ENCODE data around the gene CHD6. TPM values are rescaled to one million over a fixed set of nuclear protein-coding genes. Genes with fewer than 3 reads are reported as not detected.

Gene CHD6
- total RNA-seq, 4 donors from 2014 or later = 21.5 to 130 (median 33.6) TPM

- TF ChIP-seq CTCF (IDR thresholded peaks at IDR 0.05) (no peak), POLR2A (IDR thresholded peaks at IDR 0.05) (no peak)
- Histone ChIP-seq H3K36me3 (peaks cover 0 to 55% (median 0%) of the 10 kb centered on the region in 3 donors), H3K4me3 (no peak overlapping the region), H3K27me3 (no peaks in the 10 kb centered on the region), H3K4me1 (peaks cover 0 to 12% (median 0%) of the 10 kb centered on the region in 4 donors), H3K9me3 (no peaks in the 10 kb centered on the region), H3K27ac (peak overlapping the region in 1 of 4 donors; percentile 9)
- no peak for DNase-seq
Measured at GRCh38 chr20:41425180-41425884, 192.8 kb downstream of the CHD6 start.

GRCh38 chr20:41424546-41424945 lies 193.6 kb downstream of the CHD6 start:
- H3K27ac ChIP-seq = no peak overlapping the region
- TF ChIP-seq POLR2A (IDR thresholded peaks at IDR 0.05) (no peak), CTCF (IDR thresholded peaks at IDR 0.05) (no peak)
- H3K36me3 ChIP-seq = peaks cover 0 to 61% (median 0%) of the 10 kb centered on the region in 3 donors
- H3K27me3 ChIP-seq = no peaks in the 10 kb centered on the region
- H3K4me3 ChIP-seq = no peak overlapping the region
- H3K4me1 ChIP-seq = peaks cover 0 to 12% (median 0%) of the 10 kb centered on the region in 4 donors
- no peaks in the 10 kb centered on the region for H3K9me3 ChIP-seq
- no peak for DNase-seq

- DNase-seq = no peak
- TF ChIP-seq POLR2A (IDR thresholded peaks at IDR 0.05) (no peak), CTCF (IDR thresholded peaks at IDR 0.05) (no peak)
- no peaks in the 10 kb centered on the region for H3K27me3 ChIP-seq
- peaks cover 0 to 12% (median 0%) of the 10 kb centered on the region in 4 donors for H3K4me1 ChIP-seq
- no peak overlapping the region for H3K4me3 ChIP-seq
- H3K36me3 ChIP-seq = peaks cover 0 to 61% (median 0%) of the 10 kb centered on the region in 3 donors
- no peaks in the 10 kb centered on the region for H3K9me3 ChIP-seq
- H3K27ac ChIP-seq = no peak overlapping the region
Measured at GRCh38 chr20:41424011-41424410, 194.2 kb downstream of the CHD6 start.

- peaks cover 0 to 52% (median 0%) of the 10 kb centered on the region in 3 donors for H3K36me3 ChIP-seq
Measured at GRCh38 chr20:41422953-41423352, 195.2 kb downstream of the CHD6 start.

GRCh38 chr20:41418739-41419293 lies 199.4 kb downstream of the CHD6 start:
- Histone ChIP-seq H3K9me3 (no peaks in the 10 kb centered on the region), H3K27ac (no peak overlapping the region), H3K4me3 (no peak overlapping the region), H3K4me1 (no peaks in the 10 kb centered on the region), H3K27me3 (no peaks in the 10 kb centered on the region), H3K36me3 (peaks cover 0 to 71% (median 0%) of the 10 kb centered on the region in 3 donors)
- no peak for DNase-seq
- TF ChIP-seq POLR2A (IDR thresholded peaks at IDR 0.05) = no peak
- no peak for TF ChIP-seq CTCF (IDR thresholded peaks at IDR 0.05)

More at GRCh38 chr20:41422953-41423352, 195.2 kb downstream of the CHD6 start:
- no peak for DNase-seq
- Histone ChIP-seq H3K27ac (no peak overlapping the region), H3K4me1 (peaks cover 0 to 12% (median 0%) of the 10 kb centered on the region in 4 donors), H3K9me3 (no peaks in the 10 kb centered on the region), H3K27me3 (no peaks in the 10 kb centered on the region), H3K4me3 (no peak overlapping the region)
- no peak for TF ChIP-seq POLR2A (IDR thresholded peaks at IDR 0.05)
- TF ChIP-seq CTCF (IDR thresholded peaks at IDR 0.05) = no peak
